ENCODE data around the gene PEAR1. TPM values are rescaled to one million over a fixed set of nuclear protein-coding genes. Genes with fewer than 3 reads are reported as not detected.

PEAR1 gene
- total RNA-seq, 1 experiment from 2014 or later: 0.39 TPM

DNA sequence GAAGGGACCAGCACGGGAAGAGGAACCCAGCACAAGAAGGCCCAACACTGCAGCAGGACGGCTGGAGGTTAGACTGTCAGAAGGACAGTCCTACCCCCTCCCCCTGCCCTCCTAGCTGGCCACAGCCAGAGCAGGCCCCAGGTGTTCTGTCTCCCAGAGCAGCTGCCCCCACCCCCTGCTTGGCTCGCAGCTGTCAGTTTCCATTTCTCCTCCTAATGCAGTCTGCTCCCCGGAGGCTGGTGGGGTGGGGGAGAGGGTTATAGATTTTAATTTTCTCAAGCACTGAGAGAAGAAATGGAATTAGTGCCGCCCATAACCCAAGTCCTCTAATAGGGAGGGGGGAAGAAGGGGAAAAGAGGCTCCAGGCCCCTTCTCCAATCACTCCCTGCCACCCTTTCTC, 13.0 kb upstream of the PEAR1 start:
- no CpG with 5 or more reads among the region's 5 CpGs for WGBS (ENCODE audit: extremely low coverage, insufficient read length, low lambda C conversion rate)

More for the DNA sequence above, 13.0 kb upstream of the PEAR1 start:
- Histone ChIP-seq H4K20me1 (ENCODE audit: control insufficient read depth, insufficient read depth, insufficient read length) (no peaks in the 10 kb centered on the region), H3K23me2 (ENCODE audit: insufficient read length, low read depth, low read length, poor library complexity, severe bottlenecking) (no peaks in the 10 kb centered on the region), H3K4ac (ENCODE audit: low read depth, low read length) (no peak overlapping the region), H3K18ac (ENCODE audit: insufficient read length, low read depth, low read length) (no peak overlapping the region), H2AK5ac (ENCODE audit: insufficient read length, low read length) (no peak overlapping the region), H3K9ac (ENCODE audit: extremely low read depth, insufficient read length, low read length) (no peak overlapping the region), H3K4me1 (ENCODE audit: insufficient read depth, low read length) (no peaks in the 10 kb centered on the region), H2BK12ac (ENCODE audit: insufficient read length, low read depth, low read length) (no peak overlapping the region), H3K56ac (ENCODE audit: insufficient read length, low read depth, low read length) (no peak overlapping the region), H2BK20ac (ENCODE audit: low read depth, low read length, poor library complexity, severe bottlenecking) (no peak overlapping the region), H4K8ac (replicated peaks; ENCODE audit: insufficient read length, low read depth, low read length) (no peak overlapping the region), H4K91ac (ENCODE audit: insufficient read length, low read depth, low read length) (no peak overlapping the region), H3K79me1 (ENCODE audit: insufficient read depth, low read depth, low read length, poor library complexity, severe bottlenecking) (no peaks in the 10 kb centered on the region), H3K23ac (ENCODE audit: insufficient read length, low read depth, low read length) (no peak overlapping the region), H2BK120ac (ENCODE audit: low read depth, low read length, poor library complexity, severe bottlenecking) (no peak overlapping the region), H3K14ac (ENCODE audit: insufficient read depth, low read length) (no peak overlapping the region), H3K4me2 (ENCODE audit: insufficient read depth, insufficient read length, low read length) (no peak overlapping the region), H3K27ac (ENCODE audit: insufficient read length, low read depth, low read length) (no peak overlapping the region), H3T11ph (ENCODE audit: low read length) (no peak overlapping the region), H3K79me2 (ENCODE audit: insufficient read depth, low read length) (no peaks in the 10 kb centered on the region), H2AFZ (ENCODE audit: low read length) (no peak overlapping the region), H2BK15ac (ENCODE audit: low read depth, low read length) (no peak overlapping the region), H4K5ac (ENCODE audit: insufficient read length, low read depth, low read length) (no peak overlapping the region), H3K27me3 (ENCODE audit: insufficient read depth, low read length) (no peaks in the 10 kb centered on the region; the same call in 1 of the 2 replicates), H3K9me3 (ENCODE audit: control insufficient read depth, low read depth, low read length) (no peaks in the 10 kb centered on the region), H2BK5ac (ENCODE audit: insufficient read length, low read length) (no peak overlapping the region)
- Mint-ChIP-seq H3K36me3 (ENCODE audit: insufficient read depth in 1 of 3, low read depth in 3 of 3) (no peaks in the 10 kb centered on the region), H3K9me3 (no peaks in the 10 kb centered on the region; a peak in 1 of 5 replicates), H3K27ac (no peak overlapping the region), H3K4me3 (no peak overlapping the region), H3K27me3 (ENCODE audit: low read depth) (peaks cover 71% of the 10 kb centered on the region), H3K4me1 (peaks cover 22 to 45% of the 10 kb centered on the region in 2 experiments)
- no peak for DNase-seq
- TF ChIP-seq, protein P1, sequence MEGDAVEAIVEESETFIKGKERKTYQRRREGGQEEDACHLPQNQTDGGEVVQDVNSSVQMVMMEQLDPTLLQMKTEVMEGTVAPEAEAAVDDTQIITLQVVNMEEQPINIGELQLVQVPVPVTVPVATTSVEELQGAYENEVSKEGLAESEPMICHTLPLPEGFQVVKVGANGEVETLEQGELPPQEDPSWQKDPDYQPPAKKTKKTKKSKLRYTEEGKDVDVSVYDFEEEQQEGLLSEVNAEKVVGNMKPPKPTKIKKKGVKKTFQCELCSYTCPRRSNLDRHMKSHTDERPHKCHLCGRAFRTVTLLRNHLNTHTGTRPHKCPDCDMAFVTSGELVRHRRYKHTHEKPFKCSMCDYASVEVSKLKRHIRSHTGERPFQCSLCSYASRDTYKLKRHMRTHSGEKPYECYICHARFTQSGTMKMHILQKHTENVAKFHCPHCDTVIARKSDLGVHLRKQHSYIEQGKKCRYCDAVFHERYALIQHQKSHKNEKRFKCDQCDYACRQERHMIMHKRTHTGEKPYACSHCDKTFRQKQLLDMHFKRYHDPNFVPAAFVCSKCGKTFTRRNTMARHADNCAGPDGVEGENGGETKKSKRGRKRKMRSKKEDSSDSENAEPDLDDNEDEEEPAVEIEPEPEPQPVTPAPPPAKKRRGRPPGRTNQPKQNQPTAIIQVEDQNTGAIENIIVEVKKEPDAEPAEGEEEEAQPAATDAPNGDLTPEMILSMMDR (conservative IDR thresholded peaks at IDR 0.05): no peak
